ENCODE results near the gene VAT1L.

DNA sequence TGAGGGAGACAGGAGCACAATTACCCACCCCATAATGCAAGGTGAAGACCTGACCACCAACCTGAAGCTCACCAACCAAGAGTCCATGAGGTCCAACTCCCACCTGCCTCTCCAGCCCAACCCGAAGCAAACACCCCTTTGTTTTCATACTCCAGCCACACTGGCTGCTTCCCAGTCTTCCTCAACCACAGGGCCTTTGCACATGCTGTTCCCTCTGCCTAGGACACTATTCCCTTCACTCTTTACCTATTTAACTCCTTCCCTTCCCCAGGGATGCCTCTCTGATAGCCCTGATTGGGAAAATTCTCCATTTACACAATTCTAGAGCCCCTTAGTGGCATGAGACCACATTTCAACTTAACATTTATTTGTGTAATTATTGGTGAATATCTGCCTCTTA is 86.0 kb downstream of the VAT1L start:
- TF ChIP-seq, protein P1, sequence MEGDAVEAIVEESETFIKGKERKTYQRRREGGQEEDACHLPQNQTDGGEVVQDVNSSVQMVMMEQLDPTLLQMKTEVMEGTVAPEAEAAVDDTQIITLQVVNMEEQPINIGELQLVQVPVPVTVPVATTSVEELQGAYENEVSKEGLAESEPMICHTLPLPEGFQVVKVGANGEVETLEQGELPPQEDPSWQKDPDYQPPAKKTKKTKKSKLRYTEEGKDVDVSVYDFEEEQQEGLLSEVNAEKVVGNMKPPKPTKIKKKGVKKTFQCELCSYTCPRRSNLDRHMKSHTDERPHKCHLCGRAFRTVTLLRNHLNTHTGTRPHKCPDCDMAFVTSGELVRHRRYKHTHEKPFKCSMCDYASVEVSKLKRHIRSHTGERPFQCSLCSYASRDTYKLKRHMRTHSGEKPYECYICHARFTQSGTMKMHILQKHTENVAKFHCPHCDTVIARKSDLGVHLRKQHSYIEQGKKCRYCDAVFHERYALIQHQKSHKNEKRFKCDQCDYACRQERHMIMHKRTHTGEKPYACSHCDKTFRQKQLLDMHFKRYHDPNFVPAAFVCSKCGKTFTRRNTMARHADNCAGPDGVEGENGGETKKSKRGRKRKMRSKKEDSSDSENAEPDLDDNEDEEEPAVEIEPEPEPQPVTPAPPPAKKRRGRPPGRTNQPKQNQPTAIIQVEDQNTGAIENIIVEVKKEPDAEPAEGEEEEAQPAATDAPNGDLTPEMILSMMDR (IDR thresholded peaks at IDR 0.05; ENCODE audit: extremely low read depth in 1 of 2, insufficient read depth in 1 of 2, low read depth in 1 of 2, low read length in 2 of 2) = no peak
- TF ChIP-seq POLR2A (IDR thresholded peaks at IDR 0.05; ENCODE audit: low read depth, low read length) (no peak), JUN (IDR thresholded peaks at IDR 0.05; ENCODE audit: borderline replicate concordance, insufficient read depth, insufficient read length, low read depth) (no peak), POLR2AphosphoS5 (IDR thresholded peaks at IDR 0.05; ENCODE audit: insufficient read depth, low read depth, low read length) (no peak)
- TF ChIP-seq, protein P2, sequence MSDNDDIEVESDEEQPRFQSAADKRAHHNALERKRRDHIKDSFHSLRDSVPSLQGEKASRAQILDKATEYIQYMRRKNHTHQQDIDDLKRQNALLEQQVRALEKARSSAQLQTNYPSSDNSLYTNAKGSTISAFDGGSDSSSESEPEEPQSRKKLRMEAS (IDR thresholded peaks at IDR 0.05; ENCODE audit: insufficient read depth, insufficient read length) = no peak
